Left cardiac atrium (tissue), 4 donors: ENCODE measurements around the gene DUSP7. TPM values are rescaled to one million over a fixed set of nuclear protein-coding genes. Genes with fewer than 3 reads are reported as not detected.

ENCODE experiments used
- ATAC-seq, 2 donors: fragments of 200-7000 bp; cut with Tn5 transposase; one replicate each; pipeline ENCODE4 v1.9.1; 2020; ENCODE audit warnings: mild to moderate bottlenecking in 2 of 2, moderate library complexity in 2 of 2
- DNase-seq: peaks from one replicate; pipeline ENCODE4 v3.0.0-alpha.2; 2020
- intact Hi-C, 2 donors: fragments of 100-400 bp; cut with DNase I; formaldehyde crosslinking; loops; one replicate each; pipeline versions ENCODE4 v1.14.1 to v1.15.1; 2022 to 2023
- total RNA-seq, 2 donors: library from RNA; stranded (reverse); fragmentation: NEBNext Ultra II Directional; extraction: Animal tissue kit (Norgen Biotek cat#: 25700); gene quantifications; one replicate each; pipeline ENCODE4 v1.2.1, GENCODE V29; 2021
- donor health status: DM: no; HTN: yes; CAD: no.
- donor health status: DM: no; HTN: yes; CAD: no; lungs with severe emphysema.
- donor health status: DM: yes; HTN: yes; CAD: no.
- donor health status: Dilated cardiomyopathy.

The DUSP7 gene
- total RNA-seq, 2 donors from 2014 or later = 24.6 to 39.3 TPM

- intact Hi-C loops = no loop called here
- DNase-seq = peak; percentile 17
- no peak for ATAC-seq
Measured at GRCh38 chr3:52087731-52088130, 31.4 kb upstream of the DUSP7 start.

GRCh38 chr3:52086976-52087663, 30.7 kb upstream of the DUSP7 start:
- ATAC-seq (peak; percentile 10 to 31), DNase-seq (peak; percentile 38)
- intact Hi-C loops = no loop called here

GRCh38 chr3:52086461-52086860, 30.1 kb upstream of the DUSP7 start:
- intact Hi-C loops = no loop called here
- DNase-seq (peak; percentile 9), ATAC-seq (no peak)

GRCh38 chr3:52085681-52086282, 29.4 kb upstream of the DUSP7 start:
- ATAC-seq (no peak), DNase-seq (peak; percentile 19)
- intact Hi-C loops = no loop called here

- intact Hi-C loops = no loop called here
- DNase-seq = peak; percentile 25
- ATAC-seq = no peak
Measured at GRCh38 chr3:52084954-52085680, 28.7 kb upstream of the DUSP7 start.

- intact Hi-C loops = no loop called here
- ATAC-seq (no peak), DNase-seq (peak; percentile 10)
Measured at GRCh38 chr3:52084216-52084945, 28.0 kb upstream of the DUSP7 start.

GRCh38 chr3:52083556-52084087, 27.3 kb upstream of the DUSP7 start:
- ATAC-seq (no peak), DNase-seq (no peak)
- intact Hi-C loops = no loop called here

GRCh38 chr3:52082951-52083350, 26.6 kb upstream of the DUSP7 start:
- intact Hi-C loops = no loop called here
- ATAC-seq (no peak), DNase-seq (no peak)

- ATAC-seq (no peak), DNase-seq (no peak)
- intact Hi-C loops = no loop called here
Measured at GRCh38 chr3:52080830-52081719, 24.7 kb upstream of the DUSP7 start.

- ATAC-seq (no peak), DNase-seq (no peak)
- intact Hi-C loops = no loop called here
Measured at GRCh38 chr3:52079958-52080357, 23.6 kb upstream of the DUSP7 start.

- intact Hi-C loops = no loop called here
- DNase-seq (no peak), ATAC-seq (no peak)
Measured at GRCh38 chr3:52078781-52079560, 22.6 kb upstream of the DUSP7 start.

- no peak for DNase-seq
- intact Hi-C loops = no loop called here
- ATAC-seq = no peak
Measured at GRCh38 chr3:52077925-52078324, 21.6 kb upstream of the DUSP7 start.

GRCh38 chr3:52076896-52077780, 20.8 kb upstream of the DUSP7 start:
- peak; percentile 40 to 55 for ATAC-seq
- no peak for DNase-seq
- intact Hi-C loops = no loop called here

- ATAC-seq (peak; percentile 58 to 60), DNase-seq (peak; percentile 64)
- intact Hi-C loops = loop anchor here in 1 of 2 donors (5.0 kb wide), 1 partner anchor 34 kb away; no protein-coding TSS in a partner anchor
Measured at GRCh38 chr3:52073490-52073889, 17.1 kb upstream of the DUSP7 start.

GRCh38 chr3:52072471-52072870, 16.1 kb upstream of the DUSP7 start:
- intact Hi-C loops = loop anchor here in 1 of 2 donors (5.0 kb wide), 1 partner anchor 35 kb away; no protein-coding TSS in a partner anchor
- ATAC-seq = no peak

GRCh38 chr3:52072020-52072419, 15.6 kb upstream of the DUSP7 start:
- ATAC-seq = no peak
- no peak for DNase-seq
- intact Hi-C loops = loop anchor here in 1 of 2 donors (5.0 kb wide), 1 partner anchor 35 kb away; no protein-coding TSS in a partner anchor

More at GRCh38 chr3:52072471-52072870, 16.1 kb upstream of the DUSP7 start:
- DNase-seq = no peak
